HG03103 (cell line): ENCODE measurements around the gene RAG2.
"Not testable (repeated sequence)": the region's sequence is repeated elsewhere in the genome, so short reads cannot be mapped to it uniquely, and the experiment has no call there.

ENCODE experiments used
- ATAC-seq: cut with Tn5 transposase; IDR thresholded peaks from one replicate; pipeline ENCODE4 v1.9.1; 2021; ENCODE audit warnings: low read depth; ENCODE audit not compliant: unreplicated experiment

The RAG2 gene

GRCh38 chr11:36557991-36558390 lies 40.0 kb downstream of the RAG2 start:
- ATAC-seq, result no peak

GRCh38 chr11:36557390-36557789 lies 40.6 kb downstream of the RAG2 start:
- ATAC-seq, result not testable (repeated sequence)

- no peak for ATAC-seq
Observed at GRCh38 chr11:36550385-36551115, 47.5 kb downstream of the RAG2 start.
